ENCODE measurements around the gene IGSF9B. TPM values are rescaled to one million over a fixed set of nuclear protein-coding genes. Genes with fewer than 3 reads are reported as not detected.

The IGSF9B gene
- polyA plus RNA-seq, 1 donor: 15.4 TPM

DNA sequence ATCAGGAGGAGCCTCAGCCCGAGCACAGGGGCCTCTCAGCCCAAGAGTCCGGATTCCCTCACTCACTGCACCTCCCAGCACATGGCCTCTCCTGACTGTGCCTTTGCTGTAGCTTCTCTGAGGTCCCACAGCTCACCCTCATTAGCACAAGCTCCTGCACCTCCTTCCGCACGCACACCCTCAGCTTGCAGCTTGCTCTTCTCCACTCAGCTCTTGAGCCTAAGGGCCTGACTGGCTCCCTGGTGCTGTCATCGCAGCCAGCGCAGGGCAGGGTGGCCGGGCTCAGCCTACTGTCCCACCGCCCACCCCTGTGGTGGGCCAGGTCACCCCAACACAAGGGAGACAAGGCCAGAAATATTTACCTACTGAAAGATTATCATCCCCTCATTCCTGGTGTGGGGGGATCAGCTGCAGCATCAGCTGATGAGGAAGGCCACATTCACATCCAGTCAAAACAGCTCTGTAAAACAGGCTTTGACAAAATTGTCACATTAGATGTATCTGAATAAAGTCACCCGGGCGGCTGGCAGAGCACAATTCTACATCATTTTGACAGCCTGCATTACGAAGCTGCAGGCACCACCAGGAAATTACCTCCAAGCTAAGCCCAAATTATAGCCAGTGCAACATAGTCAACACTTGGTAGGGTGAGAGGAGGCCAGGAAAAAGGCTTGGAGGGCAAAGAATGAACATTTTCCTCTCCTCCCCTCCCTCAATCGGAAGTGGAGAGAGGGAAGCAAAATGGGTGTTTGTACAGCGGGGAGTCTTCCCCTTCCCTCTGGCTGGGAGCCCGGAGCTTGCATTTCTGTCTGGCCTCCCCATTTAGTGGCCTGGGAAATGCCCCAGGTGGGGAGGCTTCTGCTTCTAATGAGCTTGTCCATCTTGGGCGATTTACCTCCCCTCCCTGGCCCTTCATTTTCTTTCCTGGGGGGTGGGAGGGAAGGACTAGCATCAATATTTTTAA lies 29.5 kb upstream of the IGSF9B start:
- DNase-seq: no peak

DNA sequence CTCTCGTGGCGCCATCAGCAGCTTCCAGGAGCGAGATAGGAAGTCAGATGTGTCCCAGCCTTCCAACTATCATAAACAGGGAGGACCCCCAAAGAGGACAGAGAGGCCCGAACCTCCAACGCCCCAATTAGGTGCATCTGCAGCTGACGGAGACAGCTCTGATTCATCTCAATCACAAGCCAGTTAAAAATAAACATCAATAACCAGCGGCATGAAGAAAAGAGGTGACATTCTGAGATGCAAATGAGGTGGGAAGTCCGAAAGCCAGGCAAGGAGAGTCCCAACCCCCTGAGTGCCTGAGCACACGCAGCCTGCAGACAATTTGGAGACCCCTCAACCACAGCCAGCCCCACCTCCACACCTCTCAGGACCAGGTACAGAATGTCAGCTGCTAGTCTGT lies 28.1 kb upstream of the IGSF9B start:
- no peak for DNase-seq

DNA sequence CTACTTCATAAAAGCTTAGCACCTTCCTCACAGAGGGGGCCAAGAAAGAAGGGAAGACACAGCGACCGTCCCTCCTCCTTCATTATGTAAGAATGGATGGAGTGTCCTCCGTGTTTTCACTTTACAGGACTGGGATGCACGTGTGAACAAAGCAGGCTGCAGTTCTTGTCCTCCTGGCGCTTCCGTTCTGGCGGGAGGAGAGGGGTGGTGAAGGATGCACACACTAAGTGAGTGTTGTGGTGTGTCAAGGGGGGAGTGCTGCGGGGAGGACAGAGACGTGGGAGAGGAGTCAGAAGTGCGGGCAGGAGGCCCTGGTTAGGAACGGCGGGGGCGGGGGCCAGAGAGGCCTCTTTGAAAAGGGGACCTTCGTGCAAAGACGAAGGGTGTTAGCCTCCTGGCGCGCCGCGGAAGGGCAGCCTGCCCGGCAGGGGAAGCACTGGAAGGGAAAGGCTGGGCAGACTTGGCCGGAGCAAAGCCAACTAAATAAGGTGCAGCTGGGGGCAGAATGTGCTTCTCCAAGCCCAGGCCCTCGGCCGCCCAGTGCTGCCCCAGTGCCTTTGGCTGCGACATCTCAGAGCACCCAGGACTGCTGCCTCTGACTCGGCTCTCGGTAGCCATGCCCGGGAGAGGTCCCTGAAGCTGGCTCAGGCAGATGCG lies 27.0 kb upstream of the IGSF9B start:
- no peak for DNase-seq

DNA sequence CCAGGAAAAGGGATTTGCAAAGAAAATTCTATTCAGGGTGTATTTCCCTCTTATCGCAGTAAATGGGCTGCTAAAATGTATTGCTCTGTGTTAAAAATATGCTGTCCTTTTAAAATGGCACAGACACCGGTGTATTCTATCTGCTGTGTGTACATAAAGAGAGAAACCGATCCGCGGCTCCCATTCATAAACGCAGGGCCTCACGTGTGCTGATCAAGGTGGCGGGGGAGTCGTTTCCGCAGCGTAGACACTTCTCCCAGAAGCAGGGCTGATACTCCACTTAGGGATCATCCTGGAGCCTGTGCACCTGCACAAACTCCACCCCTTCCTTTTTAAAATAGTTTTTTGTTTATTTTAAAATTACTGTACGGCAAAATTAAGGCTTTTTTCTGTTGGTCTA lies 26.1 kb upstream of the IGSF9B start:
- DNase-seq: no peak

DNA sequence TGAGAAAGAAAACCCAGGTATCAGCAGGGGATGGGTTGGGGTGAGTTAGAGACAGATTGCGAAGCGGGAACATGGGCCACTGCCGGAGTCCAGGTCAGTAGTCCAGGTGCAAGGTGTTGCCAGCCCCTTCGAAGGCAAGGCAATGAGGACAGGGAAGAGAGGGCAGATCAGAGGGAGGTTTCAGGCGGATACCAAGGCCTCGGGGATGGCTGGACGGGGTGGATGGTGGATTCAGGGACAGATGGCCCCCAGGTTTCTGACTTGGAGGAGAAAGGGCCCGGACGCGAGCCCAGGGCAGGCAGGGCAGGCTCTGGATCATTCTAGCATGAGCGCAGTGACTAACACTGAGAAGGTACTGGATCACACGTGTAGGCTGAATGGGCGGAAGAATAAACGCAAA lies 25.4 kb upstream of the IGSF9B start:
- DNase-seq: no peak

DNA sequence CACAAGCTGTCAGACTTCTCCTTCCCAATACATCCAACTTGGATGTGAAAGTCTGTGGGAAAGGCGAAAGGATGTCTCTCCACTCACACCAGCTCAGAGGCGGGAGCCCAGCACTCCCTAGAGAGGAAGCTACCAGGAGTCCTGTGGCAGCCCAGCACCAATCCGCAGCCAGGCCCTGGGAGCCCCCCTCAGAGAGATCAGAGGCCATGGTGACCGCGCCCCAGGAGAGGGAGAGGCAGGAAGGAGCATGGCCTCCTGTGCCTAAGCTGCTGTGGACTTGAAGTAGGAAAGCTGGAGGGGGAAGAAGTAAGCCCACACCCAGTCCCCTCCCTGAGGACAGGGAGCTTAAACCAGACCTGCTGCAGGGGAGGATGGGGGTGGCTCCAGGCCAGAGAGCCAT lies 24.4 kb upstream of the IGSF9B start:
- DNase-seq: no peak

DNA sequence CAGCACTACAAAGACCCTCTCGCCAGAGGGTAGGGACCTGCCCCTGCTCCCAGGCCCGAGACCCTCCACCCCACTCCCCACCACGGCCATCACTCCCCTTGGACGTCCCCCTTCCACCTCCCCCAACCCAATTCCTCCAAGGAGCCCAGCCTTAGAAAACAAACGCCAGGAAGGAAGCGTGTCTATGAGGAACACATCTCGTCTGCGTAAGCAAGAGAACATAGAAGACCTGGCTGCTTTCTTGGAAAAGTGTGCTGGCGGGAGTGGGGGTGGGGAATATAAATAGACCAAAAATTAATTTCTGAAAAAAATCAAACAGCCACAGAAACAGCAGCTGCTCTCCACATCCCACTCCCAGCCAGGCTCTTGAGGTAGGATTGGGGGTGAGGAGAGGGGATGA lies 23.9 kb upstream of the IGSF9B start:
- no peak for DNase-seq

DNA sequence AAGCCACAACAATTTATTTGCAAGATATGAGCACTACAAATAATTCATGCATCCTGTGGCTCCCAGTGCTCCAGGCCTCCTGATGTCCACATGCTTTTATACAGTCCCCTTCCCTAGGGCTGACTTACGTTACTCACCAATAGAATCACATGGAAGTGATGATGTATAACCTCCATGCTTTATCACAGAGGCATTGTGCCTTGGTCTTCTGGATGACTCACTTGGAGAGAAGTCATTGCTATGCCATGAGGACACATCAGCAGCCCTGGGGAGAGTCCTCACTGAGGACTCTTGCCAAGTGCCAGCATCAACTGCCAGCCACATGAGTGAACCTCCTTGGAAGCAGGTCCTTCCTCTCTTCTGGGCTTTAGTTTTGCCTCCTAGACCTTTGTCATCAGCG lies 22.0 kb upstream of the IGSF9B start:
- no peak for DNase-seq

DNA sequence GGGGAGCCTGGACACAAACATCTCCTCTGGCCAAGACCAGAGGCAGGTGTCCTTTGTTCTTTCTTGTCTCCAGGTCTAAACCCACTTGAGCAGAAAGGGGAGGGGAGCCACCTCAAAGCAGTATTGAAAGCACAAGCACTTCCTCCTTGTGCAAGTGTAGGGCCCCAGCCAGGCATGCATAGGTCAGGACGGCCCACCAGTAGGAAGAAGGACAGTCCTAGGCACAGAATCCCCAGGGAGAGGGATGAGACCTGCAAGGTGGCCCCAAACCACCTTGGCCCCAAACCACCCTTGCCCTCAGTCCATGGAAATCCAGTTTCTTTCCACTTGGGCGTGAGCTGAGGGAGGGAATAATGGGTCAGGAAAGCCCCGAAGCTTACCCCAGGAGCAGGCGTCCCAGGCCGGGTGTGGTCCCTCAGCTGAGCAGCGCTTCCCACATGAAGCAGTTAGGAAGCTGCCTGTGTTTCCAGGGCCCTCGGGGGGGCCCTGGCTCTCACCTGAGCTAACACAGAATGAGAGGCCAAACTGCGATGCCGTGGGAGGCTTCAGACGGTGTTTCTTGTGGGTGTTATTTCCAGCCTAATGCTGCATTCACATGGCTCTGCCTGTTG lies 20.4 kb upstream of the IGSF9B start:
- no peak for DNase-seq

DNA sequence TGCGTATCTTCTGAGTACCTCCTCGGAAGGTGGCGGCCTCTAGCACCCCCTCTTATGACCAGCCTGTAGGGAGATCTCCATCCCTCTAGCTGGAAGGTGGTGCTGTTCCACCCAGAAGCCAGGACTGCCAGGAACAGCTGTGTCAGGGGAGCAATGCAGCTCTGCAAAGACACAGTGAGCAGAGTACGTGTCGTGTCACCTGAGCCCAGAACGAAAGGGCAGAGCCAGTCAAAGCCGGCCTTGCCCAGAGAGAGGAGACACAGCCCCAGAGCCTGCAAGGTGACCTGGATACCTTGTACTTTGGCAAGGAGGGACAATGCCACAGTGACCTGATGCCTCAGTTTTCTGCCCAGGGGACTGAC lies 18.7 kb upstream of the IGSF9B start:
- DNase-seq: no peak

DNA sequence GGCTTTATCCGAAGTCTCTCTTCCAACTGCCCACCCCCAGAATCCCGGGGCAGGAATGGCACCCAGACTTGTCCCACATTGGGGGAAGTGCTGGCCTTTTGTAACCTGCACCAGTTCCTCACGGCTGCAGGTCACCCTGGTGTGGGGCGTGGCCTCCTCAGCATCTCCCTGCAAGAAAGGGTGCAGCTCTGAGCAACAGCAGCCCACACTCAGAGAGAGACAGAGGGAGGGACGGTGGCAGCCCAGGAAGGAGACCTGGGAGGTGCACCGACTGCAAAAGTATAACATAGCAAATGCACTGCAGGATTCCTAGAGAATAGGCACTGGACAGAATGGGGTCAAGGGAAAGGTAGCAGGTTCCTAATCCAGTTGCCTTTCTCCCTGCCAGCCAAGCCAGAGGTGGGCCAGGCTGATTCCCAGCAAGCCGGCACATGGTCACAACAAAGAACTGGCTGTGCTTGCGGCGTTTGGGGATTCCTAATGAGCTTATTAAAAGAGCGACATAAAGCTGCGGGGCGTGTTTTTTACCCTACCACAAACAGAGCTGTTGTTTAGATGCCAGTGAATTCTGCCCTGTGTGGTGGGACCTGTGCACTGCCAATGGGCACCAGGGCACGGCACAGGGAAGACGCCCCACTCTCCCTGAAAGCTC lies 18.2 kb upstream of the IGSF9B start:
- no peak for DNase-seq

DNA sequence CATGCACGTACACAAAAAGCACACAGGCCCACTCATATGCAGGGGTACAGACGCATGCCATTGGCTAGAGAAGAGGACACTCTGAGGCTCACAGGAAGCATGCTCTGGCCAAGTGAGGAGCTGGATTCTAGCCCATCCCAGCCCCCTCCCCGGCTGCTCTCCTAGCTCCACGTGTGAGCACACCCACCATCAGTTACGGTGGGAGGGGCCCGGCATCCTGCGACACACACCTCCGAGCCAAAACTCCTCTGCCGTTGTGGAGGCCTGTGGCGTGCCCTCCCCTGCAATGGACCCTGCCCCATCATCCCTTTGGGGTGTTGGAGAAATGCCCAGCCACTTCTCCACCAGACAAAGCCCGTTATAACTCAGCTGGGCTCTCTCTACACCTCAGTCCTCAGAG lies 15.1 kb upstream of the IGSF9B start:
- DNase-seq: no peak

DNA sequence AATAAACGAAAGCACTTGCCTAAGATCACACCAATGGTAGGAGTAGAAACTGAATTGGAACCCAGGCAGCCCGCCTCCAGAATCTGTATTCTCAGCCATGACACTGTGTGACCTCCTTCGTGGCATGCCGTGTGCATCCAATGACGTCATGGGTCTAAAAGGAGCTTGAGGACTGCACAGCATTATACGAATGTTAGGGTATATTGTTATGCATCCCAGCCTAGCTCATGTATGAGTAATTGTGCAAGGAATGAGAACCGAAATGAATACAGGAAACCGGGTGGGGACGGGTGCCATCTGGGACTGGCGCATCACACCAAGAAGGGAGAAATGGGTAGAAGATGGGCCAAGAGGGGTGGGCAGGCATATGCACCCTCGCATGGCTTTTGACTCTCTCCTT lies 12.3 kb upstream of the IGSF9B start:
- no peak for DNase-seq

DNA sequence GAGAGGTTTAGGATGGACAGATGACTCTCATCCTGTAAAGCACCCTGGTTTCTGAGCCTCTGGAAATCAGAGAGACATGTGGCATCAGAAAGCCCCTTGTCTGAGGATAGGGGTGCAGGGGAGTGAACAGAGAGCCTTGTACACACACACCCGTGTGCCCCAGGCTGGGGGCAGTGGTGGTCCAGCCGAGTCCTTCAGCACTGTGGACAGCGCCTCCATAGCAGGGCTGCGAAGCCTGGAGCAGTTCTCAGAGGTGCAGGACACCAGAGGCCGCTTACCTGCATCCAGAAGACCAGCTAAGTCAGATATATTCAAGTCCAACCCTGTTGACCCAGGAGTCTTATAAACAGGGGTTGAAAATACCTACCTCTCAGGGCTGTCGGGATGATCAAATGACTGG lies 11.5 kb upstream of the IGSF9B start:
- DNase-seq: no peak

DNA sequence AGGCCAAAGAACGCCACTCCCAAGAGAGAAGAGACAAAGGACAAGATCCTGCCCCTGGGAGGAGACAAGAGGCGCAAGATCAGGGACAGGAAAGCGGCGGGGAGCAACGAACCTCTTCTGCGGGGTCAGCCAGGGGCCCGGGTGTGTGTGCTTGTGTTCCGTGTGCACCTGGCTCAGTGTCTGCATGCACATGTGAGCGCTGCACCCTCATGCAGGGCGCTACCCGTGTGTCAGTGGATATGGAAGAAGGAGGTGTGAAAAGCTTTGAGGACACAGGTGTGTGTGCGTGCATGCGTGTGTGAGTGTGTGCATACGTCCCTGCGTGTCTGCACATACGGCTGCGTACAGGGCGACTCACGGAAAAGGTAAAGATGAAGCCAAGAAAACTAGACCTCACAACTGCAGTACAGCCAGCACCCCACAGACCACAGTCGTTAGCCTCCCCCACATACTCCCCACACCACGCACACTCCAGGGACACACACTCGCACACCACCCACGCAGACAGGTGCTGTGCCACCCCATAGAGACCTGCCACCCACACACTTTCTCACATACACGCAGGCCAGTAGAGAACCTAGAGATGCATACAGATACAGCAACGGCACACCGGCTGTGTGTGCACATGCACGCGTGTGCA lies 11.0 kb upstream of the IGSF9B start:
- DNase-seq: no peak

DNA sequence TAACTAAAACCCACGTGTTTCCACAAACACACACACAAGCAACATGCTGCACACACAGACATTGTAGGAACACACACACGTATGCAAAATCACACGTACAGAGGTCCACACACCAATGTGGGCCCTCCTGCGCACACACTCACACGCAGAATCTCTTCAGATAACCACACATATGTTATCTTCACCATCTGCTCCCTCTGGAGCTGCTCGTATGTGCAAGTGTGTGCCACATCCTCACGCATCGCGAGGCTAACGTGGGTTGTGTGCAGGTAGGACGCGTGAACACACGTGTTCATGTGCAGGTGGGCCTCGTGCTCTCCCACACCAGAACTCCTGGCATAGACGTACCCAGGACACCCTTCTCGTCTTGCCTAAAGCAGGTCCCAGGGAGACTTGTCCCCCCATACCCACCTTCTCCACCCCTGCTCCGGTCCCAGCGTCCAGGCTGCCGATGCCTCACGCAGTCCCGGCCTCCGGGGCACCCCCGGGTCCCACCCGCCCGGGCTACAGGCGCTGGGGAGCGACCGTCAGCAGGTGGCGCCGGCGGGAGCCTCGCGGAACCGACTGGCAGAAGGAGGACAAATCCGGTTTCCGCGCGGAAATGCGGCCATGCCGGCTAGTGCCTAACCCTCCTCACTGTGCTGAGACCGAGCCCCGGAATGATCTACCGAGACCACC lies 10.3 kb upstream of the IGSF9B start:
- DNase-seq: no peak

DNA sequence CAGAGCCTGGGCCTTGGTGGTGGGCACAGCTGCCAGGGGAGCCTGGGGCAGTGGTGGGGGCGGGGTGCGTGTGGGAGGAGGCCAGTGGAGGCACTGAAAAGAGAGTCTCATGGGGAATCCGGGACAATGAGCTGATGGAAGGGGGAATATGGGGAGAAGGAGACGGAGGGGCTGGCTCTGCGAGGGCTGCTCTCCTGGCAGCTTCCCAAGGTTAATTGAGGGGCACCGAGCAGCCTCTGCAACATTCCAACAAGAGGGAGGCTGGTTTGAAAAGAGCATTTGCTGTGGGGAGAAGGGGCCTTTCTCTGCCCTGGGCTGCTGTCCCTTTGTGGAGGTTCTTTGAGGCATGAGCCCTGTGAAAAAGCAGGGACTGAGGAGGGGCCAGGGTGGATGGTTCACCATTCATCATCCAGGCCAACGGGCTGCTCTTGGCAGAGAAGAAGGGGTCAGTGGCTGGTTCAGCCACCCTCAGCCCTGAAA lies 9.4 kb upstream of the IGSF9B start:
- no peak for DNase-seq

DNA sequence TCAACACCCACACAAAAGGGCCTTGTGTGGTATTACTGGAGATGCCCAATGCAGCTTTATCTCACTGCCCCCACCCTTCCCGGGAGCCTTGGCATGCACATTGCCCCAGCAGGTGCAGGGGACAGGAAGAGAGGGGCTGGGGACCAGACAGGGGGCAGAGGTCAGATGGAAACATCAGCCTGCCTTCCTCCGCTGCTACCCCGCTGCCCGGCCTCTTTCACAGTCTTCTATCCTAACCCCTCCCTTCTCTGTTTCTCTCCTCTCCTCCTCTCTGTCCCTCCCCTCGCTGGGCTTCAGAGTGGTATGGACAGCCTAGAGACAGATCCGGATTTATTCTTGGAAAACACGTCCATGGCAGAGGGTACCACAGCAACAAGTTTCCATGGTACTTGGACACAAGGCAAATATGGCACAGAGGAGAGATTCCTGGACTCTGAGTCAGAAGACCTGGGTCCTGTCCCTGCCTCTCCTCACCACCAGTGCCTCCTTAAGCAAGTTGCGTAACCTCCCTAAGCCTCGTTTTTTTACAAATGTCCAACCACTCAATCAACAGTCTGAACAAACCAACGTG lies 8.3 kb upstream of the IGSF9B start:
- no peak for DNase-seq

DNA sequence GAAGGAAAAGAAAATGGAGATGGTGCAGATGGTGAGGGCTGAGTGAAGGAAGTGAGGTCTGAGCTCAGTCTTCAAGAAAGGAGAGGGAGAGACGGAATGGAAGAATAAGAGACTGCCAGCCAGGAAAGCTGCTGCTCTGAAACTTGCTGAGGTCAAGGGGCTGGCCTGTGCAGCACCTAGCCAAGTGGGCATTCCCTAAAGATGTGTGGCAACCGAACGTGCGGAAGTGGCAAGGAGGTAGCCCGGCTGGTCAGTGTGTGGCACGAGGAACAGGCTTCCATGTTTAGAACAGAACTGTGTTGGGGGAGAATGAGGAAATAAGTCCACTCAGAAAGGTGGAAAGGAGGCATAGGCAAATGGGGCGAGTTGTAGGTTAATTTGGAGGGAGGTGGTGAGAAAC lies 7.6 kb upstream of the IGSF9B start:
- no peak for DNase-seq

DNA sequence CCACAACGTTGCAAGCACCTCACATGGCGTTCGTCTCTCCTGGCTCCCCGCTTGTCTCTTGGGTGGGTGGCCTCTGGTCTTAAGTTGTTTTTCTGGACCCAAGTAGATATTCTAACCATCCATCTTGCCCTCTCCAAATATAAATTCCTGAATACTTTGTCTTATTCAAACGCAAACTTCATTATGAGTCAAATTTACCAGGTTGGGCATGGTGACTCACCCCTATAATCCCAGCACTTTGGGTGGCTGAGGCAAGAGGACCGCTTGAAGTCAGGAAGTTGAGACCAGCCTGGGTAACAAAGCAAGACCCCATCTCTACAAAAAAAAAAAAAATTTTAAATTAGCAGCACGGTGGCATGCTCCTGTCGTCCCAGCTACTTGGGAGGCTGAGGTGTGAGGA lies 5.1 kb upstream of the IGSF9B start:
- DNase-seq: no peak

DNA sequence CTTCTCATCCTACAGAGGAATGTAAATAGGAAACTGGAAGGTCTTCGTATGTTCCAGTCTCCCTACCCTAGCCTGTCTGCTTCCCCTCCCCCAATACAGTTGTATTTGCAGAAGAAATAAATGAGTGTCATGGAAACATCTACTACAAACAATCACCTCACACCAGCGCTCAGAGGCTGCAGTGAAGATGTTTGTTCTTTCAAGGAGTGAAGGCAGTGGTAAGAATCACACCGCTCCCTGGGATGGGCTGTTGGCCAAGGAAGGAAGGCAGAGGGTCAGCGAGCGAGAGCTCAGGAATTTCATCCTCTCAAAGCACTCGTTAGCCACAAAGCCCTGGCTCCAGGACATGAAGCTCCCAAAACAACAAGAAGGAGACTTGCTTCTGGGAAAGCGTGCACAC lies 1.1 kb upstream of the IGSF9B start:
- no peak for DNase-seq

DNA sequence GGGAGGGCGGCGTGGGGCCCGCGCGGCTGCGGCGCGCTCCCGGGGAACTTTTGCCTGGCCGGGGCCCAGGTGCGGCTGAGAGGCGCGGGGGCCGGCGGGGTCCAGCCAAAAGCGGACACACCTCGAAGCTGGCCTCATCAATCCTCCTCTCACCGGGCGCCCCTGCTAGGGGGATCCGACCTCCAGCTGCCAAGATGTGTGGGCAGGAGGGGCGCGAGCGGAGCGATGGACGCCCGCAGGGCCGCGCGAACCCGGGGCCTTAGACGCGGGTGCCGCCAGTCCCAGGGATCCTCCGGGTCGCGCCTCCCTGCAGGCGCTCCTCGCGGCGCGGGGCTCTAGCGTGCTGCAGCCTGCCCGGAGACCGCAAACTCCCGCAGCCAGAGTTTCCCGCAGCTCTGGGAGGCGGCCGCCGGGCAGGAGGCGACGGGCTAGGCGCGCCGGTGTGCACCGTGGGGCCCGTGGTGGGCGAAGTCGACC lies 785 bp downstream of the IGSF9B start:
- DNase-seq: no peak

Data from hindlimb muscle (tissue), 1 donor.